ENCODE results near the gene H3-3A.

H3-3A gene

DNA sequence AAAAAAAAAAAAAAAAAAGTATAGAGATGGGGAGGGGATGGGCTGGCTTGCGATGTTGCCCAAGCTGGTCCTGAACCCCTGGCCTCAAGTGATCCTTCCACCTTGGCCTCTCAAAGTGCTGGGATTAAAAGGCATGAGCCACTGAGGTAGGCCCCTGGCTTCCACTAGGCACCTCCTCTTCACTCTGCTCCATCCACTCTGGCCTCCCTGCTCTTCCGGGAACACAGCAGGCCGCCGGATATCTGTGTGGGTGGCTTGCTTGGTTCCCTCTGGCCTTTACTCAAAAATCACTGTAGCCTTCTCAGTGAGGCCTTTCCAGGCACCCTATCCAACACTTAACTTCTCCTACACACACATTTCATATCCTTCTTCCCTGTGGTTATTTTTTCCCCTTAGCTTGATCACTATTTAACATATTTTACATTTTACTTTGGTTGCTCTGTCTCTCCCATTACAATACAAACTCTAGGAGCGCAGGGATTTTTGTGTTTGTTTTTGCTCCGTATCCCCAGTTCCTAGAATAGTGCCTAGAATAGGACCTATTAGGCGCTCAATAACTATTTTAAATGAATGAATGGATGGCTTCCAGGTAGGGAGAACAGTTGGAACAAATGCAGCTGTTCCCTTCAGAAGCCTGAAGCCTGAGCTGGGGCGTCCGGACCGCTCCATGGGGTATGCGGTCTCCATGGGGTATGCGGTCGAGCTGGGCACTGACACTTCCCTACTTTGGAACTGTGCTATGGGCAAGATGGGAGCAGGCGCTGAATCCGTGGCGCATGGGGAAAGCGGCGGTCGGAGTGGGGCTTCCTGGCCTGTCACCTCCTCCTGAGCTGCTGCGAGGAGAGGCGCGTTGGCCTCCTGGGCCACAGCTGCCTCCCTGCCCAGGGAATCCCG, 46.7 kb downstream of the H3-3A start:
- Histone ChIP-seq H3K9me3 (ENCODE audit: severe bottlenecking) (no peaks in the 10 kb centered on the region), H3K4me3 (ENCODE audit: low read depth, low read length) (peak overlapping the region; percentile 48), H3K27ac (peak overlapping the region; percentile 83), H3K36me3 (no peaks in the 10 kb centered on the region), H3K27me3 (ENCODE audit: insufficient read depth, low read depth, severe bottlenecking) (no peaks in the 10 kb centered on the region)
- TF ChIP-seq CTCF (IDR thresholded peaks at IDR 0.05; ENCODE audit: low read depth, low read length) = no peak
- DNase-seq = no peak

DNA sequence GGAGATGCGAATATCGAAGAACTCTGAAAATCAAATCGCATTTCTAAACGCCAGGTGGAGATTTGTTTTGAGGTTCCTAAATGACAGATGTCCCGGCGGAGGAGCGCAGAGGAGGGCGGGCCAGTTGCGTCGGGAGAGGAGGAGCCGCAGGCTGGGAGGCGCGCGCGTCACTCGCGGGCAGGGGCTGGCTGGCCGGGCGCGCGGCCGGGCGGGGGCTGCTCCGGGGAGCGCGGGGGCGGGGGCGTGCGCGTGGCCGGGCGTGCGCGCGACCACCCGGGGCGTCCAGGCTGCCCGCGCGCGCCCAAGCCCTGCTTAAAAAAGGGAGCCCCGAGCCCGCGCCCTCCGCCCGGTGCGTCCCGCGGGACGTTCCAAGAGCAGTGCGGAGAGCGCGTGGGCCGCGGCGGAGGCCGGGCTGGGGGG, 47.3 kb downstream of the H3-3A start:
- Histone ChIP-seq H3K36me3 (no peaks in the 10 kb centered on the region), H3K4me3 (ENCODE audit: low read depth, low read length) (peak overlapping the region; percentile 55), H3K27ac (peak overlapping the region; percentile 96), H3K9me3 (ENCODE audit: severe bottlenecking) (no peaks in the 10 kb centered on the region), H3K27me3 (ENCODE audit: insufficient read depth, low read depth, severe bottlenecking) (no peaks in the 10 kb centered on the region)
- DNase-seq = peak; percentile 86
- TF ChIP-seq CTCF (IDR thresholded peaks at IDR 0.05; ENCODE audit: low read depth, low read length) = no peak

DNA sequence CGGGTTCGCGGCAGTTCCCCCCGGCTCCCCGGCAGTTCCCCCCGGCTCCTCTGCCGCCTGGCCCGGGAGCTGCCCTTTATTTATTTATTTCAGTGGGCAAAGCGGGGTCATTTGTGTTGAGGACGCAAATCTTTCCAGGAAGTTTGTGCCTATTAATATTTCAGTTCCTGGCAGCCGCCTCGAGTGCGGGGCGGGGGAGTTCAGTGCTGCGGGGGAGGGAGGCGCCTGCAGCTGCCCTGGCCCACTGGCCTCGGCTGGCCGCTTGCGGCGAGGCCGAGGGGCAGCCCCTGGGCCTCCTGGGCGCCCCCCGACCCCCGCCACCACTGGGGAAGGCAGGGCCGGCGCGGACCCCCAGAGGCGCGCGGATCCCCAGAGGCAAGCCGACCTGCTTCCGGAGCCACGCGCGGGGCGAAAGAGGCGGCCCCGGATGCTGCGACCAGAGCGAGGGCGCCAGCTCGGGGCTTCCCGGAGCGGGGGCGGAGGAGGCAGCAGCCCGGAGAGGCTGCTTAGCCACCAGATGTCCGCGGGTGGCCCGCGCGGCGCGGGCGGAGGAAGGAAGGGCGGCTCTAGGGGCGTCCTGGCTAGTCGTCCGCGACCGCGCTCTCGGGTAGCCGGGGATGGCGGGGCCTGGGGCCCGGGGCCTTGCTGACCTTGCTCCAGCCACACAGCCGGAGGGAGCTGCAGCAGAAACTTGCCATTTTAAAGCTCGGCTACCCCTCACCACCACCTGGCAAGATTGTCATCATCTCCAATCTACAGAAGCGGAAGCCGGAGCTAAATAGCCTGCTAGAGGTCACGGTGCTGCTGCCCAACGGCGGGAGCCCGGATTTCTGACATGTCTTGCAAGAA, 48.0 kb downstream of the H3-3A start:
- no peaks in the 10 kb centered on the region for H3K36me3 ChIP-seq
- H3K27ac ChIP-seq = peak overlapping the region; percentile 96
- no peak for TF ChIP-seq CTCF (IDR thresholded peaks at IDR 0.05; ENCODE audit: low read depth, low read length)
- DNase-seq = peak; percentile 50
- no peaks in the 10 kb centered on the region for H3K9me3 ChIP-seq (ENCODE audit: severe bottlenecking)
- H3K4me3 ChIP-seq (ENCODE audit: low read depth, low read length) = peak overlapping the region; percentile 55
- H3K27me3 ChIP-seq (ENCODE audit: insufficient read depth, low read depth, severe bottlenecking) = no peaks in the 10 kb centered on the region

- Histone ChIP-seq H3K36me3 (no peaks in the 10 kb centered on the region), H3K27me3 (ENCODE audit: insufficient read depth, low read depth, severe bottlenecking) (no peaks in the 10 kb centered on the region), H3K4me3 (ENCODE audit: low read depth, low read length) (peak overlapping the region; percentile 55), H3K27ac (peak overlapping the region; percentile 96), H3K9me3 (ENCODE audit: severe bottlenecking) (no peaks in the 10 kb centered on the region)
- DNase-seq = no peak
- no peak for TF ChIP-seq CTCF (IDR thresholded peaks at IDR 0.05; ENCODE audit: low read depth, low read length)
These were observed 48.8 kb downstream of the H3-3A start for GRCh38 chr1:226111098-226111882.

DNA sequence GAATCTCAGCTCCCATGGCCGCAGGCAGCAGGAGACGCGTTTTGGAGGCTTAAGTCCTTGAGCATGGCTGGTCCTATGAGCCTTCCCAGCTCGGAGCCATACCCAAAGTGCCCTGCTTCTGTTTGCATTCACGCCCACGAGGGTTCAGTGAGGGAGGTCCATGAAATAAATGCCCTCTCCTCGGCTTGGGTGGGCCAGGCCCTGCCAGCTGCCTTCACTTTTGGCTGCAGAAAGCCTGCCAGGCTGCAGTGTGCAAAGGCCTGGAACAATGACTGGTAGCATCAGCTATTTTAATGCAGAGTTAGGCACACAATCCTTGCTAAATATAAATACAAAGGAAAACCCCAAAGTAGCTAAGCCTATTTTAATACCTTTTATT, 49.4 kb downstream of the H3-3A start:
- Histone ChIP-seq H3K36me3 (no peaks in the 10 kb centered on the region), H3K27ac (no peak overlapping the region), H3K27me3 (ENCODE audit: insufficient read depth, low read depth, severe bottlenecking) (no peaks in the 10 kb centered on the region), H3K4me3 (ENCODE audit: low read depth, low read length) (no peak overlapping the region), H3K9me3 (ENCODE audit: severe bottlenecking) (no peaks in the 10 kb centered on the region)
- TF ChIP-seq CTCF (IDR thresholded peaks at IDR 0.05; ENCODE audit: low read depth, low read length) = no peak
- no peak for DNase-seq

All from WERI-Rb-1 (cell line).